Stimulated activated naive CD8-positive, alpha-beta T cell treated with anti-CD3 and anti-CD28 coated beads, Interleukin-15, Interleukin-2, amounts not matched to agents 100 U/mL and 50 U/mL, for 24 hours (primary cell): Measurements from ENCODE around the gene SPACA7.

ENCODE experiments used
- ATAC-seq: fragments of 150-1000 bp; cut with Tn5 transposase; one replicate; pipeline ENCODE4 v1.10.0; 2021
- DNase-seq: peaks from one replicate; pipeline ENCODE4 v3.0.0; 2021

Gene SPACA7

DNA sequence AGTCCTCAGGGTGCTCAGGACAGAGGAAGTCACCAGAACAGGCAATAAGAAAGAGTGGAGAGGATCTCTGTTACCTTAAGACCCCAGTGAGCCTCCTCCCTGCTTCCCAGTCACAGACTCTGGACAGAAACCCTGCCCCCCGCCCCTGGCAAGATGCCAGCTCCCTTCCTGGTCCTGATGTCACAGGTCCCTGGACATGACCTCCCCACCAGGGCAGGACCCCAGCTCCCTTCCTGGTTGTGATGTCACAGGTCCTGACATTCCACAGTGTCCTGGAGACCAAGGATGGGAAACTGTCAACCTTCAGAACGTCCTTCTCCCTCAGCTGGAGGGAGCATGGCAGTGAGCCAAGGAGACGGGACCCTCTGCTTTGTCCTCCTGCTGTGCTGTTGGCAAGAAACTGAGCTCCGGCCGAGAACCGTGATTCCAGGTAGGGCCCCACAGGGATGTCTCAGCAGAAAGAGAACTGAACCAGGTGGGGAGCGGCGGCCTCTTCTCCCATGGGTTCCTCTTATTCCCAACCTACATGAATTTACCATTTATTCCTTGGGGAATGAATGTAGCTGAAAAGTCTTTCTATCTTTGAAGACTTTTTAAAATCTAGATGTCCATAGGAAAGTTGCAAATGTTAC, at the start of gene SPACA7:
Gene SPACA7, plus strand, starts transcription at position 306 of the 632 bp plus-strand sequence. Its CDS starts 31 bp downstream, at position 337.
- ATAC-seq (no peak), DNase-seq (no peak)

GRCh38 chr13:112326821-112327370, 49.3 kb upstream of the SPACA7 start:
- no peak for ATAC-seq
- no peak for DNase-seq

- ATAC-seq (no peak), DNase-seq (no peak)
Measured at GRCh38 chr13:112328936-112329335, 47.2 kb upstream of the SPACA7 start.

- ATAC-seq (no peak), DNase-seq (no peak)
Measured at GRCh38 chr13:112329376-112329775, 46.8 kb upstream of the SPACA7 start.

DNA sequence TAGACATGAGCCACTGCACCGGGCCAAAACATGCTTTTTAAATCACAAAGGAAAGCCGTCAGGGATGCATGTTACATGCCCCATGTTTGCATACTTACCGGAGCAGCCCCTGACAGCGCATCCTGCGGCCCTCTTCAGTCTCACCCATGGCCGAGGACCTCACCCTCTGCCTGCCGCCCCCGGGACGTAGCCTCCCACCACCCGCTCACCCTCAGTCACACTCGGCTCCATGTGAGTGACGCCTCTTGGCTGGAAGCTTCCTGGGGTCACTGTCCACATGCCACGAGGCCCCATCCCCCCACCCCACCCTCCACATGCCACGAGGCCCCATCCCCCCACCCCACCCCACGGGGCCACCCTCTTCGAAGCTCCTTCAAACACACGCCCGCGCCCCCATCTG, 46.1 kb upstream of the SPACA7 start:
- ATAC-seq, result no peak

DNA sequence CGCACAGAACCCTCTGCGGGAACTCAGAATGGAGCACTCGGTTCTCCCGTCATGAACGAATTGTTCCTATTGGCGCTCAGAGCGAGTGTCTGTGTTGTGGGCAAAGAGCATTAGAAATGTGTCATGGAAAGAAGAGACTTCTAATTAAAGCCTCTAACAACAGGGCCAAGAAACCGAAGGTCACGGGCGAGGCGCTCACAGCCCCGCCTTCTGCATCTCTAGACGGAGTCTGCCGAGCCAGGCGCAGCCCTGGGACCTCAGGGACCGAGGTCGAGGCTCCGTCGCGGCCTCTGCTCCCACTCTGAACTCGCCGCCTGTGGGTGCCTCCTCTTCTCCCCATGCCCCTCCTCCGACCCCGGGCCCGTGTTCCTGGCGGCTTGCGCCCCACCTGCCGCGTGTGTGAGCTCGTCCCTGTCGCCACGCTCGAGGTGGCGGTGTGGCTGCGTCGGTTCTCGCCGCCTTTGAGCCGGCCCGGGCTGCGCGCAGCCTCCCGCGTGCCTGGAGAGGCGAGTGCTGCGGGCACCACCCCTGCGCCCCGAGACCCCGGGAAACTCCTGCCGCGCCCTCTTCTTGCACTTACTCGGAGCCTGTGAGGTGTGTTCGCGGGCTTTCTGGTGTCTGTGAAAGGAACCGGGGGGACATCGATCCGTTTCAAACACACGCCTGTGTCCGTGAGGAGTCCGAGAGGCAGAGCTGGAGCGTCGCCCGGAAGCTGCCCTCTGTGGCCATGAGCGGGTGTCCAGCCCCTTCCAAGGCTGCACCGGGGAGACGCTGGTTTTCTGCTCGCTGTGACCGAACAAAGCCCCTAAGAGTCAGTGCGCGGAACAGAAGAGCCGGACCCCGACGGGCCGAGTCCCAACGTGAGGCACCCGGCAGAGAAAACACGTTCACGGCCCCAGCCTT, 45.4 kb upstream of the SPACA7 start:
- ATAC-seq (no peak), DNase-seq (no peak)

More for the DNA sequence above, 46.1 kb upstream of the SPACA7 start:
- DNase-seq, result no peak

- no peak for DNase-seq
- no peak for ATAC-seq
Measured at GRCh38 chr13:112331675-112332074, 44.5 kb upstream of the SPACA7 start.

GRCh38 chr13:112332727-112333126, 43.4 kb upstream of the SPACA7 start:
- no peak for DNase-seq
- ATAC-seq, result no peak

- no peak for DNase-seq
- ATAC-seq, result no peak
Measured at GRCh38 chr13:112333756-112334543, 42.2 kb upstream of the SPACA7 start.

DNA sequence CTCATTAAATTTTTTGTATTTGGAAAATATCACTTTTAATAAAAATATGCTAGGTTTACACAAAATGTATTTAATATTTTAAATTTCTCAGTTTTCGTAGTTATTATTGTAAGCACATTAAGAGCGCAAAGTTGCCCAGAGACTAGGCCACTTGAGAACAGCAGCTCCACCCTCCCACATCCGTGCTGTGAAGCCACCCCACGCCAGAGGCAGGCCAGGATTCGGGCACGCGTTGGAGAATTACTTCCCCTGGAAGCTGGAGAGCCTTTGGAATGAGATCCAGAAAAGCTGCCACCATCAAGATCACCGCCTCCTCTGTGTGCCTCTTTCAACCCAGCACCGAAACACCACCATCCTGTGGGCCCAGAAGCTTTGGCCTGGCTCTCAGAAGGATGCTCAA, 41.0 kb upstream of the SPACA7 start:
- ATAC-seq (no peak), DNase-seq (no peak)

GRCh38 chr13:112341446-112341845, 34.7 kb upstream of the SPACA7 start:
- DNase-seq (no peak), ATAC-seq (no peak)

DNA sequence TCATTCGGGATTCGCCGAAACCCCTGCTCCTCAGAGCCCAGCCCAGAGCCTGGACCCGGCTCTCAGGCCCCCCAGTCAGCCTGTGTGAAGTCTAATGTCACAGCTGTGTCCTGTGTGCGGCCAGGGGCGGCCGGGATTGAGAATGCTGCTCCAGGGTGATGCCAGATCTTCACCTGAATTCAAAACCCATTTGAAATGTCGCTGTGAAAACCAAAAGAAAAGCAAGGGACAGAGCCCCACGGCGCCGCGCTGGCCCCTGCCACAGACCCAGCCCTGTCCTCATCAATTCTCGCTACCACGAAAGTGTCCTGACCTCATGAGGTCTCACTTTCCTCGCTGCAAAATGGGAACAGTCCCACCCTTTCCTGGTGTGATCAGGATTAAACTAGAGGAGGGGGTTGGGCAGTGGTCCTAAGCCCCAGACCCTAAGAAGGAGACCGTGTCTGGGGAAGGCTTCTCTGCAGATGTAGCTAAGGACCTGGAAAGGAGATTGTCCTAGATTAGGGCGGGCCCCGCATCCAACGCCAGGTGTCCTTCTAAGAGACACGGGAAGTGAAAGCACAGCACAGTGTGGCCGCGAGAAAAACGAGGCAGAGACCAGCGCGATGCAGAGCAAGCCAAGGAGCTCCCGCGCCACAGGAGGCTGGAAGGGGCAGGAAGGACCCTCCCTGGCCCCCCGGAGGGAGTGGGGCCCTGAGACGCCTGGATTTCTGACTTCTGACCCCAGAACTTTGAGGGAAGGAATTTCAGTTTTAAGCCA, 34.0 kb upstream of the SPACA7 start:
- no peak for ATAC-seq
- no peak for DNase-seq

DNA sequence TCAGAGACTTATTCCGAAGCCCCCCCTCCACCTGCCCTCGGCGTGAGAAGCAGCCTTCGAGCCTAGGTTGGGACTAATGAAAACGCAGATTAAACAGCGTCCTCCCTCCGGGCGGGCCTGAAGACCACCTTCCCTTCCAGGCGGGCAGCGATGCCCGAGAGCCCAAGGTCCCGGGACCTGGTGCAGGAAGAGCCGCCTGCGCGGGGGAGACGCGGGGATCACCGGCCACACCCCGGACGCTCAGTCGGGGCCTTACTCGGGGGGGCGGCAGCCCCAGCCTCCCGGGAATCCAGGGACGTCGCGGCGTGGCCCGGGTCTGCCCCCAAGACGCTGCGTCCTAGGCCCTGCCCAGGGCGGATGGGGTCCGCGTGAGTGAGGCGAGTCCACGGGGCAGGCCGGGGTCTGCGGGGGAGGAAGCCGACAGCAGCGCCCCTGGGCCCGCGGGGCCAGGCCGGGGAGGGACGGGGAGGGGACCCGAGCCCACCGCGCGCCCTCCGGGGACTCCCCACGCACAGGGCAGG, 33.3 kb upstream of the SPACA7 start:
- DNase-seq, result no peak
- no peak for ATAC-seq

- no peak for ATAC-seq
Measured at GRCh38 chr13:112343591-112343990, 32.6 kb upstream of the SPACA7 start.

GRCh38 chr13:112345826-112346172, 30.4 kb upstream of the SPACA7 start:
- ATAC-seq (no peak), DNase-seq (no peak)

More at GRCh38 chr13:112343591-112343990, 32.6 kb upstream of the SPACA7 start:
- no peak for DNase-seq

- ATAC-seq (no peak), DNase-seq (no peak)
Measured at GRCh38 chr13:112346173-112346898, 29.8 kb upstream of the SPACA7 start.

DNA sequence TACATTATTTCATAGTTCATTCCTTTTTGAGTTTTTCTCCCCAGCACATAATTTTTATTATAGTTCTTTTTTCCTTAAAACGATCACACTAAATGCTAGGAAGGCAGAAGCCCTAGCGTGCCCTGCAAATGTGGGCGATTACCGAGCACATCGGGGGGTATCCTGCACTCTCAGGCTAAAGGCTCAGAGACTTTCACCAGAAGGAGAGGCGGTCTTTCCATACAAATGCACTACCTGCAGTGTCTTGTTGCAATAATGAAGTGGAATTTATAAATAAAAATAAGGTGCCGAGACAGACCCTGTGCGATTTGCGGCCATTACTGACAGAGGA, 29.3 kb upstream of the SPACA7 start:
- DNase-seq, result no peak
- no peak for ATAC-seq

DNA sequence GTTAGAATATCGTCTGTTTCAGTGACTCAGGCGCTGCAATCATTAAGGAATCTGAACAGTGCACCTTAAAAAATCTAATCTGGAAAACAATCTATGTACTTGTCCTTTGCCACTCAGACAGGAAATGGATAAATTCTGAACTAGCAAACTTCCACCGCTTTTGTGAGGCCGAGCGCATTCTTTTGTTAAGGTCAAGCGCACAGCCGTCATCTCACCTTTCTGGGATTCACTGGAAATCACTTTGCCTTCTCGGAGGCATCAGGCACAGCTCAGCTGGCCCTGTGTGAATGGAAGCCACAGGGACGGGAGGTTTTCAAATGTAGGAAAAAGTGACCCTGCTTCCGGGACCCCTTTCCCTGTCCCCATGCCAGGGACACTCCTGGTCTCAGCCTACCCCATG, 28.2 kb upstream of the SPACA7 start:
- ATAC-seq (no peak), DNase-seq (no peak)

GRCh38 chr13:112348642-112349345, 27.4 kb upstream of the SPACA7 start:
- no peak for DNase-seq
- ATAC-seq, result peak; percentile 7

DNA sequence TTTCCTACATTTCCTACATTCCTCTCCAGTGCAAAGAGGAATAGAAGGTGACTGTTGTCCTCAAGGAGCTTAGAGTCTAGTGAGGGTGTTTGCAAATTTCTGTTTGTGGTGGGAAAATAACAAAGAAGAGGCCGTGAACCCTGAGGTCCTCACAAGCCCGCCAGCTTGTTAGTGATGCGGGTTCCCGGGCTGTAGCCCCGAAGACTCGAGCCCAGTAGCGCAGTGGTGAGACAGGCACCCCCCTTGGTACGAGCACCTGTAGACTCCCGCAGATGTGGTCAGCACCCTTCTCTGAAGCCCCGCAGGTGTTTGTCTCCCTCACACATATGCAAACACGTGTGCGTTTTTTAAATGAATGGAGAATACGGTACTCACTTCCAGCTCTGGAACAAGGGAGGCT, 26.5 kb upstream of the SPACA7 start:
- ATAC-seq (no peak), DNase-seq (no peak)
